G401.6 (cell line): ENCODE measurements around the gene TBCK.

Experiments used
- FAIRE-seq: peaks from 2 replicates; lab custom pipeline; 2012; peaks lifted over from hg19 to GRCh38; lab: Jason Lieb, UNC

The TBCK gene

GRCh38 chr4:106038012-106038411 is 278.0 kb downstream of the TBCK start:
- FAIRE-seq = no peak

DNA sequence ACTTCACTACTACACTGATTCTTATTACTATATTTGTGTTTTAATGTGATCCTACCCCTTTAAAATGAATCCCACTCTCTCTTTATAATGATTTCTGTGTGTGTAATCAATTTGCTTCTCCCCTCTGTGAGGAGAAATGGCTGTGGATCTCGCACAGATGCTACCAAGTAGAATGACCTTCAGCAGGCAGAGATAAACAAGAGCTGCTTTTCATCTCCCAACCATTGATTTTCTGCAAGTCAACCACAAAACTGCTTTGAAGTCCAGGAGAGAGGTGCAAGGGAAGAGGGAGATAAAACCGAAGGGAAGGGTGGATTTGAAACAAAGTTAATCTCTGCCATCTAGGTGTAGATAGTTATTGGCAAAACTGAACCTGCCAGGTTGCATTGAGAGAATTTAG is 279.2 kb downstream of the TBCK start:
- FAIRE-seq = no peak

DNA sequence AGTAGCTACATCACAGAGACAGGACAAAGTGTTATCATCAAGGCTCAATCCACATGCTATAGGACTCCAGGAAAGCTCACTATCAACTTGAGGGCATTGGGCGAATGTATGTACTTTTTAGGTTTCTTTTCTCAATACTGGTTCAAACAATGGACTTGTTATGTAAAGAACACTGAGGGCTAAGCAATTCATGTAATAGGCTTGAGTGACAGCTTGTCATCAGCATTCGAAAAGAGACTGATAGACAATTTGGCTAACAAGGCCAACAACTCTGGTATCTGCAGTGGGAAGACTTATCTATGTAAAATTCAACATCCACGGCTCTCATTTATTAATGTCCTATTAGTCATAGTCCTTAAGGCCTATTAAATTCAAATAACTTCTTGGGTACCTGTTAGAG is 279.7 kb downstream of the TBCK start:
- no peak for FAIRE-seq

- no peak for FAIRE-seq
Measured at GRCh38 chr4:106035204-106035603, 280.8 kb downstream of the TBCK start.

GRCh38 chr4:106034751-106035150 is 281.3 kb downstream of the TBCK start:
- no peak for FAIRE-seq

DNA sequence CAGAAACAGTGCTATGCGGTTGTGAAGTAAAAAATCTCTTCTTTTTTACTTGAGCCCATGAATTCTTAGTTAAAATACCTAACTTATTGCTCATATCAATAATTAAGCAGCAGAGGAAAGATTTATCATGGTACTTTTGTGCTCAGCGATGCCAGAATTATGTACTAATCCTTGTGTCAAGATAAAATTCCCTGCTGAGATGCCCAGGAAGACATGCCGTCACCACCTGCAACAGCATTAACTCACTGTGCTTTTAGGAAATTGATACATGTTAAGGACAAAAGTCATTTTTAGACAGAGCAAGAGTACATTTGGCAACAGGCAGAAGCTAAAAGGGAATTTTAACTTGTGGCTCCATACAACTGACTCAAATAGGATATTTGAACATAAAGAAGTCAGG is 281.8 kb downstream of the TBCK start:
- FAIRE-seq = no peak

- no peak for FAIRE-seq
Measured at GRCh38 chr4:106033469-106033868, 282.5 kb downstream of the TBCK start.

DNA sequence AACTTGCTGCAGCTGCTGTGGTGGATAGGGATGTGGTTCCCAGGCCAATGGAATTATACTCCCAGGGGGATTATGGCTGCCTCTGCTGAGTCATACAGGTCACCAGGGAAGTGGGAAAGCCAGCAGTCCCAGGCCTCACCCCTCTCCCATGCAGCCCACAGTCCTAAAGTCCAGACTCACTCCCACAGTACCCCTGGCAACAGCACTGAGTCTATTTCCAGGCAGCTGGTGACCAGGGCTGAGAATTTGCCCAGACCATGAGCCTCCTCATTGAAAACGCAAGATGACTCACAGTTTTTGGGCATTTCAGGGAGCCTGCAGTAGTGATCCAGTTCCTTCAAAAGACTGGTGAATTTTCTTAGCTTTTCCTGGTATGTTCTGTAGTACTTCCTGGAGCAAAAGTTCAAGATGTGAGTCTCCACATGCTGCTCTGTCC is 283.1 kb downstream of the TBCK start:
- FAIRE-seq = no peak

- no peak for FAIRE-seq
Measured at GRCh38 chr4:106022454-106022853, 293.6 kb downstream of the TBCK start.

DNA sequence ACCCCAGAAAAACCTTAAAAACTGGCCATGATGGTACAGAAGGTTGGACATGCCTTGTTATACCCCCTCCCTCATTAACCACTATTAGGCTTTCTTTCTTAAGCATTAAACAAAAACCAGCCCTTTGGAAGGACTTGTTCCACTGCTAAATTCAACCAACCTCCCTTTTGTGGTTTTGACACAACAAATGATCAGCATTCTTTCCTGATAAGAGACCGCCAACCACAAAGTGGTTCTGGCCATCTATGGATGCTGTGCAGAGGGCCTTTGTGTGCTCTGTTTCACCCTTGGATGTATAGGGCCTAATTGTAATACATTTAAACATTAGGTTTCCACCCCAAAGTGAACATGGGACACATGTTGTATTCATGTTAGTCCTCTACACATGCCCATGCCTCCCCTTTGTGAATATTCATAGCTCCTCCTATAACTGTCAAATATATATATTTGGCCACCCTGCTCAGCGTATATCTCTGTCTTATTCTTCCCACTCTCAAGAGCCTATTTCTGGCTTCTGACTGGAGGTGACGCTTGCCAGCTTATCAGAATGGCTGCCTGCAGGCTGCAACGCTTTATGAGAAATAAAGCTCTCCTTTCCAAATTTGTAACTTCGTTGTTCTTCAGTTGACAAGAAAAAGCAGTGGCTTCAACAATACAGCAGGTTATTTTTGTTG is 294.1 kb downstream of the TBCK start:
- no peak for FAIRE-seq

GRCh38 chr4:106019771-106020170 is 296.2 kb downstream of the TBCK start:
- FAIRE-seq = no peak

- FAIRE-seq = no peak
Measured at GRCh38 chr4:106017975-106018374, 298.0 kb downstream of the TBCK start.

DNA sequence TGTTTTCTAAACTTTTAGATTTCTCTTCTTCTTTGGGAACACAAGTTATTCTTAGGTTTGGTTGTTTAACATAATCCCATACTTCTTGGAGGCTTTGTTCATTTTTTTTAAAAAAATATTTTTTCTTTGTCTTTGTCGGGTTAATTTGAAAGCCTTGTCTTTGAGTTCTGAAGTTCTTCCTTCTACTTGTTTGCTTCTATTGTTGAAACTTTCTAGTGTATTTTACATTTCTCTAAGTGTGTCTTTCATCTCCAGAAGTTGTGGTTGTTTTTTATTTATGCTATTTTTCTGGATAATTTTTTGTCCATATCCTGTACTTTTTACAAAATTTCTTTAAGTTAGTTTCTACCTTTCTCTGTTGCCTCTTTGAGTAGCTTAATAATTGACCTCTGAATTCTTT is 304.6 kb downstream of the TBCK start:
- no peak for FAIRE-seq

GRCh38 chr4:106010761-106011160 is 305.2 kb downstream of the TBCK start:
- FAIRE-seq = no peak

DNA sequence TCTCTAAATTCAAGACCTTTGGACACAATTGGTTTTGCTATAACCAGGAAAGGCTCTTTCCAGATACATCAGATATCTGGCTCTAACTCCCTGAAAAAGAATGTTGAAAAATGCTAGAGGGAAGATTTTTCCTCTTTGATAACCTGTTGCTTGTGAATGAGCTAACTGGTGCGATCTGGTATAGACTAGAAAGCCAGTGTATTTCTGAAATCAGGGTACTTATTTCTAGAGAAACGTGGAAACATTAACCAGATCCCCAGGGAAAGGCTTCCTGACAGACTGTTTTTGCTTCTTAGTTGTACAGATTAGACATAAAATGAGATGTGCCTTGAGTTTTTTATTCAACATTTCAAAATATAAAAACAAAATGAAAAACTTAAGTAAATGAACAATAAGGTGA is 313.0 kb downstream of the TBCK start:
- FAIRE-seq = no peak

DNA sequence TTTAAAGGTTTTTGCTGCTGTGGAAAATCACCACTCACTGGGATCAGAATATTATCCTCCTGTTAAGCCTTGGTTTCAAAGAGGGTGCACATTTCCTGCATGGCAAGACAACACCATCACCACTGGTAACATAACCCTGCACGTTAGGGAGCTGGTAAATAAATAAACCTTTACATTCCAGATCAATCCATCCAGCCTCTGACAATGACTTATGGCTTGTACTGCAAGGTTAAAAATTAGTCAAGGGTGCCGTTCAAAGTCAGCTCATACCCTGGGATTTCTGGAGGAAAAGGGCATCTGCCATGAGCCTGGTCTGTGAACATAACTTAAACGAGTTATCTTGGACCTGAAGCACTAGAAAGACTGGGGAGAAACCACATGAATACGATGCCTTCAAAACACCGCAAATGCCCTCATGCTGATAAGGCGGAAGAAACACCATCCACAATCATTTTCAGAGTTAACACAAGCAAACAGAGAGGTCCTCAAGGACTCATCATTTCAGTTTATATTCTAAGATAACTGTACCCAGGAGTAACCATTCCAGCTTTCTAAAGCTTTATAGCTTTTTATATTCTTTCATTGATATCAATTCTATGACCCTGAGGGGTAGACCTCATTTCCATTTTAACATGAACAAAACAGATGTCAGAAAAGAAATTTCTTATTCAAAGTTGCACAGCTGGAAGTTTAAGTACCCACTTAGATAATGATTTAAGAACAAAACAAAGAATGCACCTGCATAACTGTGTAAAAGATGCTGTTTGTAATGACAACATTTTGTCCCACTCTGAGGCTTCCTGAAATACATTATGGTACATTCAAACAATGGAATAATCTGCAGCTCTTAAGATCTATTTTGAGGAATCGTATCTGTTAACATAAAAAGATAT is 317.6 kb downstream of the TBCK start:
- no peak for FAIRE-seq

DNA sequence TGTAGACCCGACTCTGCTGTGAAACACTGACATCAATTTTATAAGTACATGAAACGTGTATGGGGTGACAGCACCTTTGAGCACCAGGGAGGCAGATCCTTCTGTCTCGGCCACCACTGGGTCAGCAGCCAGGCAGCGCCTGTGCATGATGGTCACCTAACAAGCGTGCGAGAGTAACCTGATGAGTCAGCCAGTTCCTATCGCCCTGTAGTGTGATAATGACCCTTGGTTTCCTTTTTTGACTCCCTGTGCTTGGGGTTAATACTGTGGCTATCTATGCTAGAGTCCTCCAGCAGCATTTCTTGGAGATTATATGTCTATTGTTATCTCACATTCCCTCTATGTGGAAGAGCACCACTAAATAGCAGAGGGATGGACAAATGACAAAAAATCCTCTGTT is 319.2 kb downstream of the TBCK start:
- no peak for FAIRE-seq

GRCh38 chr4:105994841-105995501 is 321.0 kb downstream of the TBCK start:
- FAIRE-seq = no peak

DNA sequence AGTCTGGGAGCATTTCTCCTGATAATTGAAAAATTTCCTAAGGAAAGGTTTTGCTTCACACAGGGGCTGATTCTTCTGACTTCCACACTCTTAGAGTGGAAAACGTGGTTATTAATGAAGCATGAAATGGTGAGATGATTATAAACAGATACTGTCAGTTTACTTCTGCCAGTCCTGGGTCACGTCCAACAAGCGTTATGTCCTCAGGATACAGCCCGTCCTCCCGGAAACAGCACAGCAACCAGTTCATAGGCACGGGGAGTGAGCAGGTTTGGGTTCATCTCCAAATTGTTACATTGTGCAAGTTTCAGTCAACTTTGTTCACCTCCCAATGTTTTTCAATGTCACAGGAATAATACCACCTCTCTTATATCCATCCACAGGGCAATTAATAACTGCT is 321.9 kb downstream of the TBCK start:
- no peak for FAIRE-seq

- no peak for FAIRE-seq
Measured at GRCh38 chr4:105992641-105993305, 323.2 kb downstream of the TBCK start.

DNA sequence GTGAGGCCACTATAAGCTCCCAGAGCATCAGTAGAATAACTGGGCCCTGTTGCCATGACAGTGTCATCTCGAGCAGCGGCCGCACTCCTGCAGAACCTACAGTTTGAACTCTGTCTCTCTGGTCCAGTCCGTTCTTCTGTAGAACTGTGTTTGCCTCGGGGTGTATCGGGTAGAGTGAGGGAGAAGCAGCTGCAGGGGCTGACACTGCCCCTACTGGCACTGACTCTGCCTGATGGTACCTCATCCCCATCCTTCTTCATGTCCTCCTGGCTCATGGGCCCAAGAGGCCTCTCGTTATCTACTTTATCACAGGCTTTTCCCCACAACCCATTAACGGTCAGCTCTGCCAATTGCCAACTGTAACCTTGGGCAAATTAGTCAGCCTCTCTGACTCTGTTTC is 324.3 kb downstream of the TBCK start:
- FAIRE-seq = no peak
